Measurements from ENCODE around the gene IL17B.

GRCh38 chr5:149340920-149341319 is 38.2 kb downstream of the IL17B start:
- no peak for TF ChIP-seq SUZ12 (IDR thresholded peaks at IDR 0.05; ENCODE audit: low read length)
- TF ChIP-seq SP1 (IDR thresholded peaks at IDR 0.05; ENCODE audit: low read depth, low read length), result no peak
- no peak for TF ChIP-seq EGR1 (IDR thresholded peaks at IDR 0.05; ENCODE audit: borderline replicate concordance, low read depth, low read length)
- TF ChIP-seq TEAD4 (IDR thresholded peaks at IDR 0.05; ENCODE audit: low read depth, low read length), result no peak
- no peak for TF ChIP-seq POLR2AphosphoS5 (IDR thresholded peaks at IDR 0.05; ENCODE audit: low read depth, low read length)
- TF ChIP-seq TCF12 (IDR thresholded peaks at IDR 0.05; ENCODE audit: low read depth, low read length), result no peak
- TF ChIP-seq POLR2A (IDR thresholded peaks at IDR 0.05; ENCODE audit: control extremely low read depth in 1 of 2, low read depth in 2 of 2, low read length in 2 of 2), result no peak

Measured in H1 (cell line).